Coronary artery (tissue), 2 donors: ENCODE measurements around the gene TET2.

Experiments used
- DNase-seq: peaks from one replicate; pipeline ENCODE4 v3.0.0-alpha.2; 2017; ENCODE audit warnings: low spot score
- H3K27ac ChIP-seq, 2 donors: fragments of 200-600 bp; sonication (generic); one replicate each; pipeline ENCODE4 v1.5.1; 2016 to 2019
- H3K4me3 ChIP-seq: fragments of 200-600 bp; sonication (generic); 2 replicates; pipeline ENCODE4 v1.5.1; 2016; ENCODE audit warnings: mild to moderate bottlenecking, moderate library complexity
- CTCF ChIP-seq: fragments of 200-600 bp; sonication (generic); IDR thresholded peaks from one replicate; pipeline ENCODE4 v1.5.1; 2019; ENCODE audit warnings: antibody characterized with exemption

TET2 gene

GRCh38 chr4:105113800-105114199 lies 32.9 kb upstream of the TET2 start:
- Histone ChIP-seq H3K4me3 (no peak overlapping the region), H3K27ac (no peak overlapping the region)
- TF ChIP-seq CTCF: no peak
- no peak for DNase-seq

DNA sequence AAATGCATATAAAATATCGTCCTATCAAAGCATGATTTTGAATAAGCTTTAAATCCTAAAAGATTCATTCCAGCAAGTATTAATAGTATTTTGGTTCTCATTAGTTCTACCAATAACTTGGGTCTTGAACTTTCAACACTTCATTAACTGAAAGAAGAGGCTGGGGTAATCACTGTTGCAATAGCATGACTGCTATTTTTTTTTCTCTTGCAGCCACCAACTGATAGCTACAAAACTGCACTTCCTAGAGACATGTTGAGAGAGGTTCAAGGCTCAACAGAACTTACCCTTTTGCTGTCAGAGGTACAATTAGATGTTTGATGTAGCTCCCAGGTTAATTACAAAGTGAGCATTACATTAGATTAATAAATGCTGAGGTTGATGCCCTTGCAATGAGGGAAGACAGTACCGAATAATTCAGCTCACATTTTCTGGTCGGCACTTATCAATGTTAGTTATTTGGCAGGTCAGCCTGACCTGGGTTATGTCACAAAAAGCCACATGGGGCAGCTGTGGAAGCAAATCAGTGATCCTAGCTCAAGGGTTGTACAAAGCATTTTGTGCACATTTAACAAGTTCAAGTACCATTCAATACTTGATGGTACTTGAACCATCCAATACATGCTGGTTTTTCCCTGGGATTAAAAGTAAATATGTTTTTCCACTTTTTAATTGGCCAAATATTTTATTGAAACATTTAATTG lies 29.9 kb upstream of the TET2 start:
- H3K4me3 ChIP-seq: no peak overlapping the region
- H3K27ac ChIP-seq: no peak overlapping the region
- no peak for DNase-seq
- TF ChIP-seq CTCF: no peak

DNA sequence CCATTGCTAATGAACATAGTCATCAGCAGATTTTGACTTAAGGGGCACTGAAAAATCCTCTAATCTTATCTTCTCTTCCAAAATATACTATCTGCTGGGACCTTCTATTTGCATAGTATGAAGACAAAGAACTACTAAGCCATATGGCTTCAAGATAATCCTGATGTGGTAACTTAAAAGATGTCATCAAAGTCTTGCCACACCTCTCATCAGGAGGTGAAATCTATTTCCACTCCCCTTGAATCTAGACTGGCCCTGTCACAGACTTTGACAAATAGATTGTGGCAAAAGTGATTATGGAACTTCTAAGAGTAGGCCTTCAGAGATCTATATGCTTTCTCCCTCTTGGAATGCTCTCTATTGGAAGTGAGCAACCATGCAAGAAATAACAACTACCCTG lies 27.3 kb upstream of the TET2 start:
- no peak overlapping the region for H3K4me3 ChIP-seq
- DNase-seq: no peak
- no peak for TF ChIP-seq CTCF
- H3K27ac ChIP-seq: no peak overlapping the region

- no peak for TF ChIP-seq CTCF
- no peak for DNase-seq
- no peak overlapping the region for H3K4me3 ChIP-seq
- no peak overlapping the region for H3K27ac ChIP-seq
Measured at GRCh38 chr4:105120626-105121025, 26.1 kb upstream of the TET2 start.

GRCh38 chr4:105122350-105122749 lies 24.3 kb upstream of the TET2 start:
- H3K4me3 ChIP-seq: no peak overlapping the region
- H3K27ac ChIP-seq: no peak overlapping the region
- TF ChIP-seq CTCF: no peak
- DNase-seq: no peak

- no peak for DNase-seq
- no peak overlapping the region for H3K27ac ChIP-seq
- no peak overlapping the region for H3K4me3 ChIP-seq
- no peak for TF ChIP-seq CTCF
Measured at GRCh38 chr4:105126311-105127169, 20.1 kb upstream of the TET2 start.

GRCh38 chr4:105127170-105127445 lies 19.6 kb upstream of the TET2 start:
- TF ChIP-seq CTCF: no peak
- no peak for DNase-seq
- Histone ChIP-seq H3K27ac (no peak overlapping the region), H3K4me3 (no peak overlapping the region)
